ENCODE results near the gene HIPK2.

Gene HIPK2

DNA sequence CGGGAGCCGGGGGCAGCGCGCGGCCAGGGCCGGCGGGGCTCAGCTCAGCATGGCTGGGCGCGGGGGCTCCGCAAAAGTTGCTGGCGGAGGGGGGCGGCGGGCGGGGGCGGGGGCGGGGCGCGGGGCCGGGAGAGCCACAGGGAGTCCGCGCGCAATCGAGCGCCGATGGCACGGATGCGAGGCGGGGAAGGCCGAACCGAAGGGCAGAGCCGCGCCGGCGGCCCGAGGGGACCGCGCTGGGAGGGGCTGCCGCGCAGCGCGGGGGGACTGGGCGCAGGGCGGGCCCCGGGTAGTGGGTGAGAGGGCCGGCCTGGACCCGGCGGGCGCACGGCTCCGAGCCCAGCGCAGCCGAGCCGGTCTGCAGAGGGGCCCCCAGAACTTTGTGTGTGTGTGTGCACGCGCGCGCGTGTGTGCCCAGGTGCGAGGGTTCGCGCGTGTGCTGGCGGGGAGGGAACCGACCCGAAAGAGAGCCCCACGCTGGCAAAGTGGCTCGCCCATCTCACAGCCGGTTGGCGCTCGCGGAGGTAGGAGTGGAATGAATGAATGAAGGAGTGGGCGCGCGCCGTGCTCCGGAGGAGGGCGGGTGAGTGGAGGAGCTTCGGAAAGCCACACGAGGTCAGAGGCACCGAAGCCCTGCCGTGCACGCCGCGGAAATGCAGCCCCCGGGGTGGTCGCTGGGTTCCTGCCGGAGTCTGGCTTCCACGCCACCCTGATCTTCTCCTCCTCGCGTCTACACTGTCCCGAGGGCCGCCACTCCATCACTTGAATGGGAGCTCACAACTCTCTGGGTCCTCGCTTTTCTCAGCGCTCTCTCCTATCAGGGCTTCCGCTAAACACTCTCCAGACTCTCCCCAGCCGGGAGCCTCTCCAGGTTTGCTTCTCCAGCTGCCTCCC is at the start of gene HIPK2:
TSS of gene HIPK2 (minus strand) at position 51 of the 894 bp plus-strand sequence. CDS start 375 bp downstream, outside the sequence.
- FAIRE-seq (no peak), DNase-seq (ENCODE audit: insufficient read length, low spot score) (peak; percentile 60)

- FAIRE-seq (no peak), DNase-seq (ENCODE audit: insufficient read length, low spot score) (no peak)
These were observed 49.2 kb upstream of the HIPK2 start for GRCh38 chr7:139827042-139827441.

GRCh38 chr7:139825666-139826290 is 48.0 kb upstream of the HIPK2 start:
- peak; percentile 30 for DNase-seq (ENCODE audit: insufficient read length, low spot score)

GRCh38 chr7:139823959-139824521 is 46.2 kb upstream of the HIPK2 start:
- no peak for DNase-seq (ENCODE audit: insufficient read length, low spot score)
- FAIRE-seq, result no peak

More at GRCh38 chr7:139825666-139826290, 48.0 kb upstream of the HIPK2 start:
- FAIRE-seq, result no peak

DNA sequence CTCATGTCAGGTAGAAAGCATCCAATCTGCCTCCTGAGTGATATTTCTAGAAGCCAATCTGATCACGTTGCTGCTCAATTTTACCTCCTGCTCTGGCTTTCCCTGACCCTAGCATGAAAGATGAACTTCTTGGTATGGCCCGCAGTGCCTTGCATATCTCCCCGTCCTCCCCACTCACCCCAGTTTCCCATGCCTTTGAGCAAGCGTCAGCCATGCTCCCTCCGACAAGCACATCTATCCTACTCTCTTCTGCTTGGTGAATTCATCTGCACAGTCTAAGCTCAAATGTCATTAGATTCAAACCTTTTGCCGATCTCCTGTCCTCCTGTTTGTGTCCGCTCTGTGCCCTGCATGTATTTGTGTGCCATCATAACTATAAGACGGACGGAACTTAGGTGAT is 45.1 kb upstream of the HIPK2 start:
- DNase-seq (ENCODE audit: insufficient read length, low spot score) (no peak), FAIRE-seq (no peak)

DNA sequence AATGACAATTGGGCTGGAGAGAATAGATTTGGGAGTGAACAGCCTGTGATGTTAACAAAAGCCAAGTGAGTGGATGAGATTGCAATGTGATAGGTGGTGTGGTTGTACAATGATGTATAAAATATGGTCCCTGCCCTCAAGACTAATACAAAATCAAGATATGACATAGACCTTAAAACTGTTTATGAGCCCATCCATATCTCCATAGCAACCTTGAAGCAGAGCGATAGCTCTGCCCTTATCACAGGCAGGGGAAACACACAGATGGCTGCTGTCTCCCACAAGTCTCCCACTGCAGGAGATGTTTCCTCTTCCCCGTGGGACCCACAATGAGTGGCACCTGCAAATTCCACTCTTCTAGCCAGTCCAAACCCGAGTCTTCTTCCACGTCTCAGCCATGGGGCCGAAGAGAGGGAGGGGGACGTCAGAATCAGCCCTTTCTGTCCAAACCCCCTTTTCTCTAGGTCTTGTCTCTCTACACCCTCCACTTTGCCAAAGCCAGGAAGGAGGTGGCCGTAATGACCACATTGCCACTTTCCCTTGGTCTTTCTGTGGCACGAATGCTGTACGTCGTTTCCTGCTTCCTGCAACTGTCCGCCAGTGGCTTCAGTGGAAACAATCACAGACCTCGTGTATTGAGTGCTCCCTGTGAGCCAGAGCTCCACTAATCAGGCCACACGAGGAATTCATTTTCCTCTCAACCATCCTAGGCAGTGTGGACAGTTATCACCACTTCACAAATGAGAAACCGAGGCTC is 43.7 kb upstream of the HIPK2 start:
- DNase-seq (ENCODE audit: insufficient read length, low spot score) (no peak), FAIRE-seq (no peak)

DNA sequence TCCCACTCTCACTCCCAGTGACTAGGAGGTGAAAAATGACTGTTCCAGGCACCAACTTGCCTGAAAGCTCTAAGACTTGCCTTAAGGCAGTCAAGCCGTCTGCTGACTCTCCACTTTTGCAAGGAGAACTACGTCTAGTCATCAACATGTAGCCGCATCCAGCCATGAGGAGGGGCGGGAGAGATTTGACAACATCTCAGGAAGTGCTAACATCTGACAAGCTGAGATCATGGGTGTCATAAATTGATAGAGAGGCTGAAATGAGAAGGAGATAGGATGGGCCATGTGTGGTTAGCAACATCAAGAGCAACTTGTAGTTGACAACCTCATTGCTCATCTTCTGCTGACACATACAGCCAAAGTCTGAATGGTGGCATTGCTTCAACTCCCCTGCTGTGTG is 42.3 kb upstream of the HIPK2 start:
- DNase-seq (ENCODE audit: insufficient read length, low spot score), result no peak
- no peak for FAIRE-seq

DNA sequence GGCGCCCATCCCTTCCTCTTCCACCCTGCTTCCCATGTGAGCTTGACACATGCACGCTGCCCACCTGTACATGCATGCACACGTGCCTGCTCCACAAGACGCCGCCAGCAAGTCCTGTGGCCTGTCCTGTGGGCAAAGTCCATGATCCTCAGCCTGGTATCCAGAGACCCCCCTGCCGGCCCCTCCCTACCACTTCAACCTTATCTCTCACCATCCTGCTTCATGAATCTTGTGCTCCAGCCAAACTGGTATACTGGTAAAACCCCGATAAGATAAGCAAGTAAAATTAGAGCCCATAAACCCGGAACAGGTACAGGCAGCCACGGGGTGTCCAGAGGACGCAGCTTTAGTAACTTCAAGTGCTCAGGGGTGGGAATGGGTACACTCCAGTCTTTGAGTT is 39.5 kb upstream of the HIPK2 start:
- FAIRE-seq, result no peak
- DNase-seq (ENCODE audit: insufficient read length, low spot score), result no peak

DNA sequence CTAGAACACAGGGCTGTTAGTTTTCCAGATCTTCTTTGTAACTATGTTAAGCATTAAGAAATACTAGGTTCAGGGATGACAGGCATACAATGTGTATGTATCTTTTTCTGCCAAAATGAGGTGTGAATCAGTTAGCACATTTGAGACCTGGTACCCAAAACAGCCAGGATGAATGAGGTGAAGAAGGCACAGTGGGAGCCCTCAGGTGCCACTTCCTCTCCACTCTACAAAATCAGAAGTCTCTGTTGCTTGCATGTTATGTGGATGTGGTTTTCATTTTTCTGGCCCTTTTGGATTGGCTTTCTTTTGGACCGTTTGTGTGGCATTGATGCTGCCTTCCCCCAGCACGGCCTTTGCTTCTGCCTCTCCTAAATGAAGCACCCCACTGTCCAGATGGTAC is 35.9 kb upstream of the HIPK2 start:
- FAIRE-seq (no peak), DNase-seq (ENCODE audit: insufficient read length, low spot score) (no peak)

DNA sequence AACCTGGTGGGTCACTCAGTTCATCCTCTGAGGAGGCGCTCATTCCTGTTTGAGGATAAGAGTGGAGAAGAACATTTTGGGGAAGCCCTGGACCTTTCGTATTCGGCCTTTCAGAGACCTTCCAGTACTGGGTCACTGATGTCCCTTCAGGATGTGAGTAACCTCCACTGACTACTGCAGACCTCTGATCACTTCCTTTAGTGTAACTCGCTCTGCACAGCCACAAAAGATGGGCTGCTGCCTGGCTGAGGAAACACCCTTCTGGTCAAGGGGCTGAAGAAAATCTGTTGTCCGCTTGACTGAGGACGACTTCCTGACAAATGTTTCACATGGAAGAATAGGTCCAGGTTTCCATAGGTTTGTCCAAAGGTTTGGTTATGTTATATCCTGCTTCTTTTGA is 35.4 kb upstream of the HIPK2 start:
- DNase-seq (ENCODE audit: insufficient read length, low spot score), result no peak
- FAIRE-seq, result no peak

DNA sequence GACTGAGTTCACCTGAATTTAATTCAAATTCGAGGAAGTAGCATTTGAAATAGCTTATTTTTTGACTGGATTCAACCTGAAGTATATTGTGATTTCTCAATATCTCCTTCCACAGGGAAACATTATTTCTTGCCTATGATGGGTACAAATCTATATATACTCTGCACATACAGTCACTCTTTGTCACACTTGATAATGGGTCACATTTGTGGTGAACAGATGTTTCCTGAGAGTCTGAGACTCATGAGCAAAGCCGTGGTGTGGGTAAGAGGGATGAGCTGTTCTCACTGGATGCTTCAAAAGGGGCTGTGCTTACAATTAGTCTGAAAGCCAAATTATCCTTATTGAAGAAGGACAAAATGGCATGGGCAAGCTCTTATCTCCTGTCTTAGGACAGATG is 33.3 kb upstream of the HIPK2 start:
- no peak for DNase-seq (ENCODE audit: insufficient read length, low spot score)
- FAIRE-seq, result no peak

- FAIRE-seq, result no peak
- no peak for DNase-seq (ENCODE audit: insufficient read length, low spot score)
These were observed 31.1 kb upstream of the HIPK2 start for GRCh38 chr7:139808846-139809442.

- no peak for FAIRE-seq
- no peak for DNase-seq (ENCODE audit: insufficient read length, low spot score)
These were observed 30.6 kb upstream of the HIPK2 start for GRCh38 chr7:139808427-139808826.

GRCh38 chr7:139807009-139807408 is 29.2 kb upstream of the HIPK2 start:
- DNase-seq (ENCODE audit: insufficient read length, low spot score) (no peak), FAIRE-seq (no peak)

DNA sequence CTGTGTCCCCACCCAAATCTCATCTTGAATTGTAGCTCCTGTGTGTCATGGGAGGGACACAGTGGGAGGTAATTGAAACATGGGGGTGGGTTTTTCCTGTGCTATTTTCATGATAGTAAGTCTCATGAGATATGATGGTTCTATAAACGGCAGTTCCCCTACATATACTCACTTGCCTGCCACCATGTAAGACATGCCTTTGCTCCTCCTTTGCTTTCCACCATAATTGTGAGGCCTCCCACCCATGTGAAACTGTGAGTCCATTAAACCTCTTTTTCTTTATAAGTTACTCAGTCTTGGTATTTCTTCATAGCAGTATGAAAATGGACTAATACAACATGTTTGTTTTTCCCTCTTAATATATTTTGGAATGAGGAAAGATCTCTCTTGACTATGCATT is 26.8 kb upstream of the HIPK2 start:
- no peak for FAIRE-seq
- DNase-seq (ENCODE audit: insufficient read length, low spot score), result no peak

- FAIRE-seq, result no peak
These were observed 21.8 kb upstream of the HIPK2 start for GRCh38 chr7:139799586-139799985.

GRCh38 chr7:139798892-139799291 is 21.1 kb upstream of the HIPK2 start:
- no peak for FAIRE-seq
- no peak for DNase-seq (ENCODE audit: insufficient read length, low spot score)

More at GRCh38 chr7:139799586-139799985, 21.8 kb upstream of the HIPK2 start:
- DNase-seq (ENCODE audit: insufficient read length, low spot score), result no peak

GRCh38 chr7:139798221-139798620 is 20.4 kb upstream of the HIPK2 start:
- FAIRE-seq (no peak), DNase-seq (ENCODE audit: insufficient read length, low spot score) (no peak)

DNA sequence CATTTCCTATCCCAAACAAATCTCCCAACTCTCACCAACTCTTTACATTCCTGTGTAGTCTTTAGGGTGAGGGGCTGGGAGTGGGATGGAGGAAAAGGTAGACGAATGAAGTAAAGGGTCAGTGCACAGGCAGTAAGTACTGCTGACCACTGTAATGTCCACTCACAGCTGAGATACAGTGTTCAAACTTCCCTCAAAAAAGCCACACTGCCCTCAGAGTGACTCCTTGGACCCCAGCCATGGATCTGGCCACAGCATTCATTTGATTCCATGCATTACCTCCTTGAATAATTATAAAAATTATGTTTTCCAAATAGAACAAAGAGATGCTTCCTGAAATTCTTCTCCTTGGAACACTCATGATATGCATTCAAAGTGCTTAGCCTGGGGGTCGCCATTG is 19.8 kb upstream of the HIPK2 start:
- DNase-seq (ENCODE audit: insufficient read length, low spot score), result no peak
- no peak for FAIRE-seq

- DNase-seq (ENCODE audit: insufficient read length, low spot score) (no peak), FAIRE-seq (no peak)
These were observed 13.5 kb upstream of the HIPK2 start for GRCh38 chr7:139791316-139791715.

- no peak for FAIRE-seq
- DNase-seq (ENCODE audit: insufficient read length, low spot score), result no peak
These were observed 6.8 kb upstream of the HIPK2 start for GRCh38 chr7:139784648-139785047.

Data from HTR-8/SVneo (cell line).